CD4-positive, alpha-beta T cell treated with Interleukin-17A for 1 hour (primary cell): Measurements from ENCODE around the gene SENP7.
"Not testable (repeated sequence)": the region's sequence is repeated elsewhere in the genome, so short reads cannot be mapped to it uniquely, and the experiment has no call there.

Experiments
- DNase-seq: peaks from one replicate; pipeline ENCODE4 v3.0.0-alpha.2; 2020

The SENP7 gene

GRCh38 chr3:101519685-101520365, 6.8 kb upstream of the SENP7 start:
- no peak for DNase-seq

- peak; percentile 86 for DNase-seq
Observed at GRCh38 chr3:101518421-101518871, 5.4 kb upstream of the SENP7 start.

GRCh38 chr3:101513419-101513986, 491 bp upstream of the SENP7 start:
- no peak for DNase-seq

- no peak for DNase-seq
Observed at GRCh38 chr3:101512396-101512645, 691 bp downstream of the SENP7 start.

- DNase-seq: no peak
Observed at GRCh38 chr3:101509811-101510210, 3.2 kb downstream of the SENP7 start.

- no peak for DNase-seq
Observed at GRCh38 chr3:101509281-101509680, 3.7 kb downstream of the SENP7 start.

GRCh38 chr3:101501783-101502182, 11.2 kb downstream of the SENP7 start:
- DNase-seq: no peak

- no peak for DNase-seq
Observed at GRCh38 chr3:101500208-101500607, 12.8 kb downstream of the SENP7 start.

GRCh38 chr3:101497803-101498202, 15.2 kb downstream of the SENP7 start:
- DNase-seq: no peak

GRCh38 chr3:101495552-101495951, 17.5 kb downstream of the SENP7 start:
- DNase-seq: no peak

- no peak for DNase-seq
Observed at GRCh38 chr3:101484805-101485620, 28.0 kb downstream of the SENP7 start.

- DNase-seq: no peak
Observed at GRCh38 chr3:101478980-101479379, 34.0 kb downstream of the SENP7 start.

GRCh38 chr3:101474841-101475552, 38.0 kb downstream of the SENP7 start:
- not testable (repeated sequence) for DNase-seq

GRCh38 chr3:101468676-101469075, 44.3 kb downstream of the SENP7 start:
- not testable (repeated sequence) for DNase-seq

- not testable (repeated sequence) for DNase-seq
Observed at GRCh38 chr3:101467310-101467663, 45.7 kb downstream of the SENP7 start.

GRCh38 chr3:101466465-101467309, 46.3 kb downstream of the SENP7 start:
- DNase-seq: peak; percentile 41

GRCh38 chr3:101464235-101464634, 48.8 kb downstream of the SENP7 start:
- no peak for DNase-seq

GRCh38 chr3:101461451-101461850, 51.6 kb downstream of the SENP7 start:
- no peak for DNase-seq

GRCh38 chr3:101458387-101458786, 54.6 kb downstream of the SENP7 start:
- no peak for DNase-seq

- DNase-seq: no peak
Observed at GRCh38 chr3:101454629-101455028, 58.4 kb downstream of the SENP7 start.

GRCh38 chr3:101453961-101454360, 59.1 kb downstream of the SENP7 start:
- DNase-seq: no peak

- DNase-seq: not testable (repeated sequence)
Observed at GRCh38 chr3:101438641-101439040, 74.4 kb downstream of the SENP7 start.

- DNase-seq: no peak
Observed at GRCh38 chr3:101433652-101434051, 79.4 kb downstream of the SENP7 start.
